DMS 273 treated with DMSO at 0.1 percent for 48 hours (cell line): ENCODE measurements around the gene PGS1.

Experiments used
- DNase-seq: peaks from one replicate; lab custom pipeline; 2025; lab: John Stamatoyannopoulos, UW

The PGS1 gene

DNA sequence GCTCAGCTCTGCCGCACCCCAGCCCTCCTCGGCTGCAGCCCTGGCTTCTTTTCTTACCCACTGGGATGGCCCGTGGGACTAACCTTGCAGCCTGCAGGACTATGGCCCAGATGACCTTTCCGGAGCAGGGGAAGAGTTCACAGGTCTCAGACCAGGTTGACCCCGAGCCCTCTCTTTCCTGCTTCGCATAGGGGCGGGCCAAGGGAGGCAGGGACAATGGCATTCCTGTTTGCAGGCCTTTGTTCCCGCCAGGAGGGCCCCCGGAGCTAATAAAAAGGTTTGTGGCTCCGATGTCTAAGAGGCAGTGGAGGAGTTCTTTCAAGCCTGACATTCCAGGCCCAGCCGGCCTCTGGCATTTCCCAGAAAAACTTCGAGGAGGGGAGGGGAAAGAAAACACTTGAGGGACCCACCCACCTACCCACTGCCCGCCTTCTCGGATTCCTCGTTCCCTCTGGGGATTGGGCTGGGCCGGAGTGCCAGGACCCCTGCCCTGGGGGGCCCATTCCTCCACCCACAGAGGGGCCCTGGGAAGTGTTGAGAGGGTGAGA lies 12.8 kb upstream of the PGS1 start:
- no peak for DNase-seq

DNA sequence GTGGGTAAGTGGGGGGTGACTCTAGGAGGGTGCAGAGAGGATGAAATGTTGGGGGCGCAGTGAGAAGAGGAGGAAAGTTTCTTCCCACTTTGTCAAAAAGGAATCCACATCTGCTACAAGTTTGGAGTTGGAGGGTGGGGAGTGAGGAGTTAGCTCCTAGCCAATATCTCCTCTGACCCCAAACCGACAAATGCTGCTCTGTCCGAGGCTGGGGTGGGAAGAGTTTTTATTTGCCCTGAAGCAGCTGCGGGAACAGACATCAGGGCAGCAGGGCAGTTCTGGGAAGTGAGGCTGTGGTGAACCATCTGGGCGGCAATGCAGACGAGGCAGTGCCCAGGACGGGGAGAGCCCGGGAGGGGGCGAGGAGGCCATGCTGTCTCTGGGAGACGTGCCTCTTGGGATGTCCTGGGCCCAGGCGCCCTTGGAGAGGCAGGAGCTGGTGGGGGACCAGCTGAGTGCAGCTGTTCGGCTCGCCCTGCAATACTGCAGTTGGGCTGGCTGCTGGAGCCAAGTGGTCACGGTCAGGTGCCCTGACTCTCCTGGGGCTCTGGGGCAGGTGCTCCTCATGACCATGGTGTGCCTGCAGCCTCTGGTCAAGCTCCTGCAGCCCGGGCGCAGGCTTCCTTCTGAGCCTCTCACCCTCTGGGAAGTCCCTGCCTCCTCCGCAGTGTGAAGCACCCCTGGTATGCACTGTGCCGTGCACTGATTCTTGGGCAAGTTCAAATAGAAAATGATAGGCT lies 12.2 kb upstream of the PGS1 start:
- no peak for DNase-seq

DNA sequence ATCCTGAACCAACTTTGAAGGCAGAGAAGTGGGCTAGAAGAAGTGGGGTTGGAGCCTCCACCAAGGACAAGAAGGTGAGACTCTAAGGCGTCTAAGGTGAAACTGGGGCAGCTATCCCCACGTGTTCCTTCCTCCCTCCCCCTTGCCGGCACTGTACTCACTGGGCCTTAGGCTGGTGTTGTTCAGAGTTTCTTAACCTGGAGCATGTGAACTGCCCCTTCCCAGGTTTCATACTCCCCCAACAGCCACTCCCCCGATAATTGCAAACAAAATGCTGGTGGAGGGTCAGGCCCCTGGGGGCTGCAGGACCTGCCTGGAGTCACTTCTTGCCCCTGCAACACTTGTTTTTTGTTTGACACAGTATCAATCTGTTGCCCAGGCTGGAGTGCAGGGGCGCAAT lies 11.3 kb upstream of the PGS1 start:
- DNase-seq = no peak

DNA sequence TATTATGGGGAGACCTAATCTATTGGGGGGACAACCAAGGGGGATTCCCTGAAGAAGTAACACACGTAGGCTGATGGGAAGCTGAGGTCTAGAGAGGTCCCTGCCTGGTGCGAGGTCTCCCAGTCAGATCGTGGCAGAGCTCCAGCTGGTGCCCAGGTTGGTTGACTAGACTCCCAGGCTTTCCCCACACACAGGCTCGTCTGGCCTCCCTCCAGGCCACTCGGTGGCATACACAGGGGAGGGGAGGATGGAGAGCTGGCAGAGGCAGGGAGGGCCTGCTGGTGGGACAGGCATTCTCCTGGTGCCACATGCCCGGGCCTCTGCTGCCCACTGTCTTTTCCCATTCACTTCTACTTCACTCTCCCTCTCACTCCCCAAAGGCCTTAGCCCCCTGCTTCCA lies 10.1 kb upstream of the PGS1 start:
- no peak for DNase-seq

DNA sequence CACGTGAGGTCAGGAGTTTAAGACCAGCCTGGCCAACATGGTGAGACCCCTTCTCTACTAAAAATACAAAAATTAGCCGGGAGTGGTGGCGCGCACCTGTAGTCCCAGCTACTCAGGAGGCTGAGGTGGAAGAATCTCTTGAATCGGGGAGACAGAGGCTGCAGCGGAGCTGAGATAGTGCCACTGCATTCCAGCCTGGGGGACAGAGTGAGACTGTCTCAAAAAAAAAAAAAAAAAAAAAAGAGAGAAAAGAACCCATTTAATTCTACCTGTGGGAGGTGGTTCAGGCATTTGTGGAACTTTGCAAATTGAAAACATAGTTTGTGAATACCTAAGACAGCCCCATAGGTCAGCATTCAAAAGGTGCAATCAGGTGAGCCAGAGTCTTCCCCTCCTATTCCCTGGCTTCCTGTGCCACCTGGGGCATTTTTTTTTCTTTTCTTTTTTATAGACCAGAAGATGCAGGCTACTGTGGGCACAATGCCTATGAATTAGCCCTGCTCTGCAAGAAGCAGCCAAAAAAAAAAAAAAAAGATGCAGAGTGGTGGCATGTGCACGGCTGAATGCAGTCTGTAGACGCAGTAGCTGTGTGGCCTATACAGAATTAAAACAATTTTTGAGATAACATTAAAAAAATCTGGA lies 9.5 kb upstream of the PGS1 start:
- DNase-seq = no peak

DNA sequence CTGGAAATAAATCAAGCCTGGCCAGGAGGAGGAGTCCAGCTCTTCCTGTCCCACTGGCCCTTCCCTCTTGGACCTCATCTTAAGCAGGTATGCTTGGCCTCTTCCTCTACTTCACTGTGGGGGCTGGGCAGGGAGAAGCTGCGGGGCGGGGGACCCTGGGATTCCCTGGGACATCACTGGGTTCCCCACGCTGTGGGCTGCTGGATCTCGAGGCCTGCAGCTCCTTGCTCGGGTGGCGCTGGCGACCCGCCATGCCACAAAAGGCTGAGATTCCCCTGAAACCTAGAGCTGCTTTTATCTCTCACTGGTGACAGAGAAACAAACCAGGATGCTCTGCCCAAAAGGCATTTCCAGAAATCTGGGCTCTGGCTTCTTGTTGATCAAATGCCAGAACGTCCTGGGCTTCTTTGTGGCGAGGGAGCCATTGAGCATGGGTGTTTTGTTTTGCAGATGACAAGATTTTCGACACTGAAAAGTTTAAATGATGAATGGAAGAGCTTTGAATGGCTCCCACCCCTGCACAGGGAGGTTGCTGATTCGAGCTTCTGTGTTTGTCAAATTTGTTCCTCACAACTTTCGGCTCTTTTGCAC lies 8.6 kb upstream of the PGS1 start:
- DNase-seq = no peak

DNA sequence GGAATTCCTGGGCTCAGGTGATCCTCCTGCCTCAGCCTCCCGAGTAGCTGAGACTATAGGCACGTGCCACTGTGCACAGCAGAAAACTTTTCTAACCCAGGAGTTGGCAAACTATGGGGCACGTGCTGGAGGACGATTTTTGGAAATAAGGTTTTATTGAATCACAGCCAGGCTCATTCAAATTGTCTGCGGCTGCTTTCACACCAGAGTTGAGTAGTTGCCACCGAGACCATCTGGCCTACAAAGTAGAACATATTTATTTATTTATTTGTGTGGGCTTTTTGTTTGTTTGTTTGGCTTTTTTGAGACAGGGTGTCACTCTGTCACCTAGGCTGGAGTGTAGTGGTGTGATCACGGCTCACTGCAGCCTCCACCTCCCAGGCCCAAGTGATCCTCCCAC lies 7.4 kb upstream of the PGS1 start:
- no peak for DNase-seq

DNA sequence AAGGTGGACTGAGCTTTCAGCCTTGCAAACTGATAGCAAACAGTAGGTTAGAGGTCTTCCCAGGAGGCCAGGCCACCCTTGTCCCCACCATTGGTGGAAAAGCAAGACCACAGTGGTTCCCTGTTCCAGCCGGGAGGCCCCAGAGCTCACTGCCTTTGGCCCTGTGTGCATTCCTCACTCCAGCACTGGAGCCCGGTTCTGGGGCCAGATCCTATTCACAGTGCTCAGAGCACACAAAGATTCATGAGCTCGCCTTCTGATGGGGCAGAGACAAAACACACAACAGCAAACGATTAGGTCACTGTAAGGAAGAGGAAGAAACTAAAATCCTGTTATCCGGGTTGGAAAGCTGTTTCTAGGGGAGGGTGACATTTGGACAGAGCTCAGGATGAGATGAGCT lies 5.6 kb upstream of the PGS1 start:
- DNase-seq = no peak

DNA sequence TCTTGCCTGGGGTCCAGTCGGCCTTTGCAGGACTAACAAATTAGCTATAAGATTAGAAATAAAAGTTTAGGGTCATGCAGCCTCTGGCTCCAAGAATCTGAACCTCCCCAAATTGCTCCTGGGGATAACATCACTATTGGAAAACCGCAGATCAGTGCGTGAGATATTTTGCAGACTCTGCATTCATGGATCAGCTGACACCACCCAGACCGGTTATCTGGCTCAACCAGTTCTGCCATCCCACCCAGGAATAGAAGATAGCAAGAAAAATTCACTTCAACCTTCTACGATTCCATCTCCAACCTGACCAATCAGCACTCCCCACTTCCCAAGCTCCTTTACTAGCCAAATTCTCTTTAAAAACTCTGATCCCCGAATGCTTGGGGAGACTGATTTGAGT lies 4.3 kb upstream of the PGS1 start:
- DNase-seq = no peak

DNA sequence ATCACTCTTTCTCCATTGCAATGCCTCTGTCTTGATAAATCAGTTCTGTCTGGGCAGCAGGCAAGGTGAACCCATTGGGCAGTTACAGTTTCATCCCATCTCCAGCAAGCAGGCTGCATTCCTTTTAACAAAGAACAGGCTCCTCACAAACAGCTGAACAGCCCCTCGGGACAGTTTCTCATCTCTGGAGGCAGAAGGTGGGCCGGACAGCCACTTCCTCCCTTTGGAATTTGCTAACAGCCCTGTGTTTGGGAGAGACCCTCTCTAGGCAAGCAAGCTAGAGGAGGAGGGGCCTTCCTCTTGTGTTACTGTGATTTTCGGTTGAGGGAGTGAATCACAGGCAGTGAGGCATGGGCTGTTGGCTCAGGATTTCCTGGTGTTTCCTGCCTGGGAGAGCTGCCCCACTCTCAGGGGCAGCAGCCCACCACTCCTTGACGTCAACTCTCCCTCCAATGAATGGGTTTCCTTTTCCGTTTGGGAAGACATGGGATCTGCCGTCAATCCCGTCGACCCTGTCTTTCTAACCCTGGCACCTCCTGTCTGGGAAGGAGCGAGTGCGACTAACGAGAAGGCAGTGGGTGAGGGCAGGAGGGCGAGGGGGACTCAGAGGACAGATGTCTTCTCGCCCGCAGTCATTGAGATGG lies 3.7 kb upstream of the PGS1 start:
- no peak for DNase-seq

DNA sequence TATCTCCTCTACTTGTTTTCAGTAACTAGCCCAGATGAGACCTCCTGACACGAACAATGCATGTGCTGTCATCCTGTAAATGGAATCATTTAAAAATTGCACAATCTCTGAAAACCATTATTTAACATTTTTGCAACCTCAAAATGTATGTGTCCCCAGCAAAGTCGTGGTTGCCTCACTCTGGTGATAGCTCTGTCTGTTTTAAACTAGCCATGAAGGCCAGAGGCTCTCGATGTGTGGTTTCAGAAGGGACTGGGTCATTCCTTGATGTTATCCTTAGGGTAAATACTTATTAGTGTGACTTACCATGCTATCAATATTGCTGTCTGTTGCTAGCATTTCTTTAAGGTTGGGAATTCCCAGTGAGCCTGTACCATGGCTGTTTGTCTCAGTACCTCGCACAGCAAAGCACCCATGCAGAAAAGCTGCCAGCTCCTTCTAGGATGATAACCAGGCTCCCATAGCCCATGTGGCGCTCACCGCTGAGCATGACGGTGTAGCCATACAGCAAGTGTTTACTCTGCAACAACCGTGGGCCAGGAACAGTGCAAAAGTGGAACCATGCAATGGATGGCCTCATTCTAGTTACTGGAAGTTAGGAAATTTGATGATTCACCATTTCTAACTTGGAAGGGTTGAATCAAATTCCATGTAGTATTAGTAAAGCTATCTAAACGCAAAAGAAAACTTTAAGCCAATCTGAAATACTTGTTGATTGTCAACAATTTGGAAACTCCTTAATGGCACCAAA lies 2.9 kb upstream of the PGS1 start:
- DNase-seq = no peak

DNA sequence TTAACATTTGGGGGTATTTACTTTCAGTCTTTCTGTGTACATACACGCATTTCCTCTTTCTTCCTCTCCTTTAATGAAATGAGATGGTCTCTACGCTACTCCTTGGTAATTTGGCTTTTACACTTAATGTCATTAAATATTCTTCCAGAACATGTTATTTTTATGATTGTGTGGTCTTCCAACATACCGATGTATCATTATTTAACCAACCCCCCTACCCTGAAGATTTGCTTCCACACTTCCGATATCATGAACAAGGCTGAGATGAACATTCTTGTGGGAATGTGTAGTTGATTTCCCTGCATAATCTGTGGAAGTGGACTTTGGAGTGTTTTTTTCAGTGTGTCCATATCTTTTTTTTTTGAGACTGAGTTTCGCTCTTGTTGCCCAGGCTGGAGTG lies 2.3 kb upstream of the PGS1 start:
- no peak for DNase-seq

DNA sequence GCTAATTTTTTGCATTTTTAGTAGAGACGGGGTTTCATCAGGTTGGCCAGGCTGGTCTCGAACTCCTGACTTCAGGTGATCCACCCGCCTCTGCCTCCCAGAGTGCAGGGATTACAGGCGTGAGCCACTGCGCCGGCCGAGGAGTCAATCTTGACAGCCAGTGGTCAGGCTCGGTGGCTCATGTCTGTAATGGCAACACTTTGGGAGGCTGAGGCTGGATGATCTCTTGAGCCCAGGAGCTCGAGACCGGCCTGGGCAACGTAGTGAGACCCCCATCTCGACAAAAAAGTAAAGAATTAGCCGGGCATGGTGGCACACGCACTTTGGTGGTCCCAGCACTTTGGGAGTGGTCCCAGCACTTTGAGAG lies 608 bp upstream of the PGS1 start:
- no peak for DNase-seq

DNA sequence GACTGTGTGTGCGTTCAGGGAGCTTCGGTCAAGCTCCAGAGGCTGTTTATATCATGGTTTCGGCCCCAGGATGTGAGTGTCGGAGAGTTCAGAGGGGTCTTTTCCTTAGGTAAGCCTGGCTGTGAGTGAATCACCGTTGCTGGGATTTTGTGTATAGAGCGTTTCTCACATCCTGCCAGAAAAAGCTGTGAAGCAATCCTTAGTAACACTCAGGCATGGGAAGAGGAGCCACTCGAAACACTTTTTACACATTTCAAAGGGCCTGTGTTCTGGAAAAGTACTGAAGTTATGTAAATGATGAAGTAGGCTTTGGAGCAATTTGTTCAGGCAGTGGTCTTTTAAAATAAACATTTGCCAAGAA lies 662 bp downstream of the PGS1 start:
- DNase-seq = no peak

DNA sequence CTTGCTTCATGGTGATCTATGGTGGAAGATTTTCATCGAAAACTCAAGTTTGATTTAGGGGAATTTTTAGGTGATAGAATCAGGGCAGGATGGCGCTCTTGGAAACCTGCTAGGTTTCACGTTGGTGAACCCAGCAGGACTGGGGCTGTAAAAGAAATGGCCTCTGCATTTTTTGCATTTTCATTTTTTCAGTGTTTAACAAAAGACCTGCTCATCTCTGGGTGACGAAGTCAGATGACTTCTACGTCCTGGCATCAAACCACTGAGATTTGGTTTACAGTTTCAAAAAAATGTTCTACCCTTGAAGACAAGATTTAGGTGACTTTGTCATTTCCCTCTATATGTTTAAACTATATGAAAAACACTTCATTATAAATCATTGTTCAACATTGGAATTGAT lies 1.9 kb downstream of the PGS1 start:
- DNase-seq = no peak

DNA sequence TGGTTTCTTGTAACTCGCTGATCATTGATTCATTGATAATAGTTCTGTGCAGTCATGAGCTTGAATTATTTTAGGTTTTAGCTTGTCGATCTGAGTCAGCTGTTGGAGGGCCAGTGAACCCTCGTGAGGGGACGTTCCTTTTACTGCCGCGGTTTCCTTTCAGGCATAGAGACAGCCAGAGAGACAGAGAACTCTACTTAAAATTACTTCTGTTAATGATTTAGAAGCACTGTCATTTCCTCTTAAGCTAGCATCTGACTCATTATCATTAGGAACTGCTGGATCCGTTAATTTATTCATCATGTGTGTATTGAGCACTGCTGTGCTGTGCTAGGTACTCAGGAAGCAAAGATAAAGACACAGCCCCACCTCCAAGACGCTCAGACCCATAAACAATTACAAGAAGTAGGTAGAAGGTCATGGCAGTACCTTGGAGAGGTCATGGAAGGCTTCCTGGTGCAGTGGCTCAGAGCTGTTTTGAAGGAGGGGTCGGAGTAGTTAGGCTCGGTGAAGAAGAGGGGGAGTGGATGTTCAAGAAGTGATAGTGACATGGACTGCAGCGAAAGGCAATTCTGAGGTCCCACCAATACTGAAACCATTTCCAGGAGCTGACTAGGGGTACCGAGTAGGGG lies 3.3 kb downstream of the PGS1 start:
- no peak for DNase-seq

DNA sequence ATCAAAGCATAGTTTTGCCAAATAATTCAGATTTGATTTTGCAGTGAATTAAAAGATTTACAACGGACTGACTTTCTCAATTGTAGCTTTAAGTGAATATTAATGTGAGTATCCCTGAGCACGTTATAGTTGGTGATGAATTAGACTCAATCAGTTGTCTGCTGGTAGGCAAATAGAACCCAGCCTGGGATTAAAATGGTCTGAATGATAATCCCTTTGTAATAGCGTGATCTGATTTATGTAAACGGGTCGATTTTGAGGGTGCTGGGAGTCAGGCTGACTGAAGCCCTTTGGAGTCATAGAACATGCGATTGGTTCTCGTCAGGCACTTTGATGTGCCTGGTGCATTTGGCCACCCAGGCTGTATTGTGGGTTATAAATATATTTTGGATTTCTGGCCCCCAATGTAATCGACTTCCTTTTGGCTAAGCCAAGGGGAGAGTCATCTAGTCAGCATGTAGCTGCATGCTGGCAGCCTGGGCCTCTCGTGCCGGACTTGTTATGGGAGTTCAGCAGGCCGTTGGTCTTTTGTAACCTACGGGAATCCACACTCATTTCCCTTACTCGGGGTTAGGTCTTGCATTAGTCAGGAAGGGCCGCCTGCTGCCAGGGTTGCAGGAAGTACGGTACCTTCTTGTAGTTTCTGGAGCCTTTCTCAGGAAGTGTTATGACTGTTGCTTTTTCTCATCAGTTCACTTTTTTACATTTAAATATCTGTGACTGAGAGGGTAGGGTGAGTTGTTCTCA lies 5.4 kb downstream of the PGS1 start:
- DNase-seq = no peak

DNA sequence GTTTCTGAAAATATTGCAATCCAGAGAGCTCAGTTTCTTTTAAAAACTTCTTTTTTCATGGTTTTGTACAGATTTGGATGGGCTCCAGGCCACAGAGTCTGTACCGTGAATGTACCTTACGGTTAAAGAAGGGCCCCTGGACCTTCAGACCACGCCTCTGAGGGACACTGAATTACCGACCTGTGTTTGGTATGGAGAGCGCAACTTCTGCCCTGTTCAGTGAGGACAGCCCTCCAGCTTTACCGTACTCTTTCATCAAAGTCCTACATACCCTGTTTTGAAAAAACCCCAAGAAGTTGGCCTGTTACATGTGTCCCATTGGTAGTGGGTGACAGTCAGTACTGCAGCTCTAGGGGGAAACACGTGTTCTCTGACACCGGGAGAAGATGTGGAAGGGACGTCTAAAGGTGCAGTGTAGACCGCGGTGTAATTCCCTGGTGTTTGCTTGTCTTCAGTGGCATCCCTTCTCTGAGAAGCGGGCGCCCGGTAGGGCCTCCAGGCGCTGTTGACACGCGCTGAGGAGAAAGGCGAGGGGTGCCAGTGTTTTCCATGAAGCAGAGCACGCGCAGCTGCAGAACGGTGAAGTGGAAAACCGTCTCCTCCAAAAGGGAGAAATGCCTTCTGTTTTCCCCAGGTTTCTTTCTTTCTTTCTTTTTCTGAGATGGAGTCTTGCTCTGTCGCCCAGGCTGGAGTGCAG lies 6.2 kb downstream of the PGS1 start:
- no peak for DNase-seq

DNA sequence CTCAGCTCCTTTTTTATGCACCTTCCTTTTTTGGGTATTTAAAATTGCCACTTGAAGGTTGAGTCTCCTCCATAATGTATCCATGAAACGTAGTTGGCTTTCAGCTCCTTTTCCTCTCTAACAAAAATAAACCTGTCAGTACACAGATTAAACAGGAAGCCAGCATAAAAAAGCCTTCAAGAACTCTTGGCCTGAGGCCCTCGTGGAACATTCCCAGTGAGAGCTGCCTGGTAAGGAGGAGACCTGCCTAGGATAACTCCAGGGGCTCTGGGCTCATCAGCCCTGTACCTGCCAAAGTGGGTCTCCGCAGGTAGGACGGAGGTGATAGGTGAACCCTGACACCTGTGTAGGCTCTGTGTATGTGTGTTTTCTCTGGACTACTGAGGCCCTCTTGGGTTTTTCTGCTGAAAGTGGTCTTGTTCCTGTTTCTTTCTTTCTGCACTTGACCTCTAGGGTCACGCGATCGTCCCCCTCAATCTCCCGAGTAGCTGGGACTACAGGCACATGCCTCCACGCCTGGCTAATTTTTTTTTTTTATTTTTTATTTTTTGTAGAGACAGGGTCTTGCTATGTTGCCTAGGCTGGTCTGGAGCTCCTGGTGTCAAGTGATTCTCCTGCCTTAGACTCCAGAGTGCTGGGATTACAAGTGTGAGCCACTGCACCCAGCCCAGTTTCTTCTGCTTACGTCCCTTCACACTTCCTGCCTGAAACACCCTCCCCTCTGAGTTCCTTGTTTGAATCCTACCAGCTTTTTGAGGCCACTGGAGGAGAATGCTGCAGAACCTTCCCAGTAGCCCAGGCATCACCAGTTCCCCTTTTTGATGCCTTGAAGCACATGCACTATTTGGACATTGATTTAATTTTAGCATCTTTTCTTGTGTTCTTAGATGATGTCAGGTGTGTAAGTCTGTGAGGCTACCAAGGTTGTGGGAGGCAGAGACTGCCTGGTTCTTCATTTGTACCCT lies 9.8 kb downstream of the PGS1 start:
- no peak for DNase-seq
